ENCODE results near the gene AMOTL2.

AMOTL2 gene

DNA sequence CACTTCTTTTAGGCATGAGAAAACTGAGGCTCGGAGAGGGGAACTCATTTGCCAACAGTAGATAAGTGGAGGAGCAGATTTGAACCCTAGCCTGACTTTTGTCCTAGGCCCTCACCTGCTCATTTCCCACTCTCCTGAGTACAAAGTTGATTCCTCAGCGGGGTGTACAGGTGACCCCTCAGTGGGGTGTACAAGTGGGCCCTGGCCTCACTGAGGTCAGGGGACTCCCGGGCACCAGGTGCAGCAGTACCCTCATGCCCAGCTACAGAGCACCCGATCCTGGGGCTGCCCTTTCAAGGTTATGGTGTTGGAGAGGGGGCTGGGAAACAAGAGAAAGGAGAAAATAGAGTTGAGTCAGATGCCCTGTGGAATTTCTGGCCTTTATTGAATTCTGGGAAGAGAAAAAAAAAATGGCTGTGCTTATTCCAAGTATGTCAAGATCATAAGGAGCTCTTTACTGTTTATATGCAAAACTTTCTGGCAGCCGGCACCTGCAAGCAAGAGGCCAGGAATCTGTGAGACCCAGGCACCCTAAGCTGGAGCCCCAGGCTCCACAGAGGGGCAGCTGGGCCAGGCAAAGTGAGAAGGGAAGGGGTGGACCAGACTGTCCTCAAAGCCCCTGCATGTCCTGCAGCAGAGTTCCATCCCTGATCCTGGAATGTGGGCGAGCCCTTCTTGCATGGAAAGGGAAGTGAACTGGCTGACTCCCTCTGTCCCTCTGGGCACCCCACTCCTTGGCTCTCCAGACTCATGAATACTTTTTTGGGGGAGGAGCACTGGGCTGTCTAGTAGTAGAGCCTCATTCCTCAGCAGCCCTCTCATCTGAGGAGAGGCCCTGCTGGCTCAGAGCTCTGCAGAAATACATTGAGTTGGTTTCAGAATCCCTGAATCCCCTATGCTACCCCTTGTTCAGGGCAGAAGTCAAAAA is 43.1 kb downstream of the AMOTL2 start:
- H2AFZ ChIP-seq (ENCODE audit: low read depth, low read length), result no peak overlapping the region

GRCh38 chr3:134328846-134329245 is 45.4 kb downstream of the AMOTL2 start:
- Histone ChIP-seq H3K36me3 (replicated peaks; ENCODE audit: low read depth, low read length) (no peaks in the 10 kb centered on the region), H3K4me2 (ENCODE audit: low read length) (no peak overlapping the region), H3K4me3 (ENCODE audit: low read length) (no peak overlapping the region), H2AFZ (ENCODE audit: low read depth, low read length) (no peak overlapping the region), H3K27ac (ENCODE audit: low read length) (no peak overlapping the region), H4K20me1 (ENCODE audit: insufficient read depth, low read length) (no peaks in the 10 kb centered on the region), H3K9me3 (ENCODE audit: insufficient read depth, low read length) (no peaks in the 10 kb centered on the region), H3K79me2 (ENCODE audit: low read length) (no peaks in the 10 kb centered on the region), H3K9ac (ENCODE audit: low read length) (no peak overlapping the region), H3K4me1 (ENCODE audit: low read length) (no peaks in the 10 kb centered on the region), H3K27me3 (ENCODE audit: low read depth, low read length) (peaks cover 35% of the 10 kb centered on the region)
- TF ChIP-seq EZH2phosphoT487 (IDR thresholded peaks at IDR 0.05; ENCODE audit: low read depth) (no peak), CTCF (IDR thresholded peaks at IDR 0.05; ENCODE audit: low read depth, low read length) (no peak)

More for the DNA sequence above, 43.1 kb downstream of the AMOTL2 start:
- Histone ChIP-seq H3K79me2 (ENCODE audit: low read length) (no peaks in the 10 kb centered on the region), H3K9me3 (ENCODE audit: insufficient read depth, low read length) (no peaks in the 10 kb centered on the region), H3K4me1 (ENCODE audit: low read length) (no peaks in the 10 kb centered on the region), H3K36me3 (replicated peaks; ENCODE audit: low read depth, low read length) (no peaks in the 10 kb centered on the region), H4K20me1 (ENCODE audit: insufficient read depth, low read length) (no peaks in the 10 kb centered on the region), H3K27me3 (ENCODE audit: low read depth, low read length) (peaks cover 23% of the 10 kb centered on the region), H3K27ac (ENCODE audit: low read length) (no peak overlapping the region), H3K4me2 (ENCODE audit: low read length) (no peak overlapping the region), H3K4me3 (ENCODE audit: low read length) (no peak overlapping the region), H3K9ac (ENCODE audit: low read length) (no peak overlapping the region)
- TF ChIP-seq CTCF (IDR thresholded peaks at IDR 0.05; ENCODE audit: low read depth, low read length), result no peak

GRCh38 chr3:134328147-134328591 is 46.1 kb downstream of the AMOTL2 start:
- TF ChIP-seq CTCF (IDR thresholded peaks at IDR 0.05; ENCODE audit: low read depth, low read length), result no peak
- no peak for TF ChIP-seq EZH2phosphoT487 (IDR thresholded peaks at IDR 0.05; ENCODE audit: low read depth)

DNA sequence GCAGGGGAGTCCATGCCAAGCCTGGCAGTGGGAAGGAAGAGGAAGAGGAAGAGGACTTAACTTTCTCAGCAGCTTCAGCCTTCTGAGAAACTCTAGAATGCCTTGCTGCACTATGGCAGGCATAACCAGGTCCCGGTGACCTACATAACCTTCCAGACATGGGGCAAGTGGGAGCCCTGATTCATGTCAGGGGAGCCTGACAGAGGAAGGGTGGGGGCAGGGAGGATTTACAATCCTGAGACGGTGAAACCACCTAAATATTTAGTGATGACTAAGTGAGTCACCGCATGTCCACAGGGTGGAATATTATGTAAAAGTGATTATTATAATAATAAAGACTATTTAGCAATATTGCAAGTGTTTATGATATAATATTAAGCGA is 46.7 kb downstream of the AMOTL2 start:
- TF ChIP-seq EZH2phosphoT487 (IDR thresholded peaks at IDR 0.05; ENCODE audit: low read depth) (no peak), CTCF (IDR thresholded peaks at IDR 0.05; ENCODE audit: low read depth, low read length) (no peak)
- Histone ChIP-seq H3K27ac (ENCODE audit: low read length) (no peak overlapping the region), H3K27me3 (ENCODE audit: low read depth, low read length) (peaks cover 36% of the 10 kb centered on the region), H3K4me2 (ENCODE audit: low read length) (no peak overlapping the region), H3K36me3 (replicated peaks; ENCODE audit: low read depth, low read length) (no peaks in the 10 kb centered on the region), H3K9me3 (ENCODE audit: insufficient read depth, low read length) (no peaks in the 10 kb centered on the region), H2AFZ (ENCODE audit: low read depth, low read length) (no peak overlapping the region), H3K79me2 (ENCODE audit: low read length) (no peaks in the 10 kb centered on the region), H3K4me3 (ENCODE audit: low read length) (no peak overlapping the region), H3K9ac (ENCODE audit: low read length) (no peak overlapping the region), H3K4me1 (ENCODE audit: low read length) (no peaks in the 10 kb centered on the region), H4K20me1 (ENCODE audit: insufficient read depth, low read length) (no peaks in the 10 kb centered on the region)

More at GRCh38 chr3:134328147-134328591, 46.1 kb downstream of the AMOTL2 start:
- Histone ChIP-seq H2AFZ (ENCODE audit: low read depth, low read length) (no peak overlapping the region), H4K20me1 (ENCODE audit: insufficient read depth, low read length) (no peaks in the 10 kb centered on the region), H3K4me2 (ENCODE audit: low read length) (no peak overlapping the region), H3K4me1 (ENCODE audit: low read length) (no peaks in the 10 kb centered on the region), H3K9ac (ENCODE audit: low read length) (no peak overlapping the region), H3K36me3 (replicated peaks; ENCODE audit: low read depth, low read length) (no peaks in the 10 kb centered on the region), H3K27me3 (ENCODE audit: low read depth, low read length) (peaks cover 32% of the 10 kb centered on the region), H3K79me2 (ENCODE audit: low read length) (no peaks in the 10 kb centered on the region), H3K9me3 (ENCODE audit: insufficient read depth, low read length) (no peaks in the 10 kb centered on the region), H3K27ac (ENCODE audit: low read length) (no peak overlapping the region), H3K4me3 (ENCODE audit: low read length) (no peak overlapping the region)

All from OCI-LY3 (cell line).